ENCODE data around the gene MTMR12. TPM values are rescaled to one million over a fixed set of nuclear protein-coding genes. Genes with fewer than 3 reads are reported as not detected.

MTMR12 gene
- total RNA-seq: 10 to 100 TPM; 26.7 to 49.9 (median 36.0) TPM
- 10 to 100 TPM in 1 of 3 donors, 1 to 10 TPM in 2; 6.5 to 11.5 (median 8.4) TPM for polyA plus RNA-seq

- TF ChIP-seq EP300 (IDR thresholded peaks at IDR 0.05) (no peak), POLR2A (IDR thresholded peaks at IDR 0.05) (peak; percentile 14 to 42), POLR2AphosphoS5 (IDR thresholded peaks at IDR 0.05) (peak; percentile 75 to 97 (median 82)), CTCF (IDR thresholded peaks at IDR 0.05) (no peak)
- Histone ChIP-seq H3K9me3 (no peaks in the 10 kb centered on the region), H3K27ac (peak within 1 kb of the TSS; percentile 97 to 100 (median 98)), H3K4me3 (peak within 1 kb of the TSS; percentile 76 to 97 (median 94)), H3K36me3 (no peaks in the 10 kb centered on the region), H3K27me3 (no peaks in the 10 kb centered on the region), H3K4me1 (peaks cover 0 to 47% (median 37%) of the 10 kb centered on the region in 4 donors)
- peak; percentile 100 for DNase-seq
- 1% methylated on average over 83 of the region's 83 CpGs for WGBS, 2 donors
- intact Hi-C loops (cut with DNase I): loop anchor here (2.0 to 10.0 kb wide), 5 partner anchors 55 to 275 kb away; partner anchors contain the start of genes GOLPH3 and SUB1
Measured at GRCh38 chr5:32312595-32313332, at the start of gene MTMR12. TSS of gene MTMR12 (minus strand) at chr5:32312939. CDS start at chr5:32312838, 101 bp downstream.

- no peaks in the 10 kb centered on the region for H3K9me3 ChIP-seq
- intact Hi-C loops (cut with DNase I): no loop called here
- H3K27me3 ChIP-seq: no peaks in the 10 kb centered on the region
- no peak for DNase-seq
- WGBS, 2 donors: 89 to 95% methylated on average over 4 of the region's 4 CpGs
- peaks cover 8 to 89% (median 17%) of the 10 kb centered on the region in 4 donors for H3K36me3 ChIP-seq
- no peaks in the 10 kb centered on the region for H3K4me1 ChIP-seq
- no peak overlapping the region for H3K4me3 ChIP-seq
- TF ChIP-seq POLR2A (IDR thresholded peaks at IDR 0.05): no peak
- no peak for TF ChIP-seq CTCF (IDR thresholded peaks at IDR 0.05)
- no peak for TF ChIP-seq EP300 (IDR thresholded peaks at IDR 0.05)
- no peak for TF ChIP-seq POLR2AphosphoS5 (IDR thresholded peaks at IDR 0.05)
- H3K27ac ChIP-seq: no peak overlapping the region
Measured at GRCh38 chr5:32362527-32362926, 49.8 kb upstream of the MTMR12 start.

- WGBS, 2 donors: 84 to 92% methylated on average over 4 of the region's 4 CpGs
- Histone ChIP-seq H3K4me1 (no peaks in the 10 kb centered on the region), H3K27ac (no peak overlapping the region), H3K36me3 (peaks cover 8 to 87% (median 23%) of the 10 kb centered on the region in 4 donors), H3K27me3 (no peaks in the 10 kb centered on the region), H3K9me3 (no peaks in the 10 kb centered on the region), H3K4me3 (no peak overlapping the region)
- intact Hi-C loops (cut with DNase I): no loop called here
- DNase-seq: no peak
- no peak for TF ChIP-seq CTCF (IDR thresholded peaks at IDR 0.05)
- TF ChIP-seq POLR2AphosphoS5 (IDR thresholded peaks at IDR 0.05): no peak
- TF ChIP-seq EP300 (IDR thresholded peaks at IDR 0.05): no peak
- TF ChIP-seq POLR2A (IDR thresholded peaks at IDR 0.05): no peak
Measured at GRCh38 chr5:32360906-32361305, 48.2 kb upstream of the MTMR12 start.

GRCh38 chr5:32358611-32359010 is 45.9 kb upstream of the MTMR12 start:
- Histone ChIP-seq H3K9me3 (no peaks in the 10 kb centered on the region), H3K36me3 (peaks cover 6 to 96% (median 19%) of the 10 kb centered on the region in 4 donors), H3K27ac (no peak overlapping the region), H3K27me3 (no peaks in the 10 kb centered on the region), H3K4me1 (no peaks in the 10 kb centered on the region), H3K4me3 (no peak overlapping the region)
- intact Hi-C loops (cut with DNase I): no loop called here
- DNase-seq: no peak
- WGBS, 2 donors: 87 to 89% methylated on average over 6 of the region's 6 CpGs
- no peak for TF ChIP-seq POLR2A (IDR thresholded peaks at IDR 0.05)
- TF ChIP-seq CTCF (IDR thresholded peaks at IDR 0.05): no peak
- no peak for TF ChIP-seq POLR2AphosphoS5 (IDR thresholded peaks at IDR 0.05)
- no peak for TF ChIP-seq EP300 (IDR thresholded peaks at IDR 0.05)
